Sigmoid colon (tissue), 7 donors: Measurements from ENCODE around the gene TOR2A. TPM values are rescaled to one million over a fixed set of nuclear protein-coding genes. Genes with fewer than 3 reads are reported as not detected.

Experiments used
- DNase-seq: peaks from one replicate; pipeline ENCODE4 v3.0.0-alpha.2; 2019
- H3K27ac ChIP-seq, 4 donors: fragments of 200-600 bp; sonication (generic); one replicate each; pipeline ENCODE4 v1.5.1; 2016 to 2019; ENCODE audit warnings: mild to moderate bottlenecking in 1 of 4
- H3K27me3 ChIP-seq, 3 donors: fragments of 200-600 bp; sonication (generic); one replicate each; pipeline ENCODE4 v1.5.1; 2019; ENCODE audit warnings: mild to moderate bottlenecking in 1 of 3
- H3K36me3 ChIP-seq, 4 donors: fragments of 200-600 bp; sonication (generic); one replicate each; pipeline ENCODE4 v1.5.1; 2016 to 2019
- H3K4me1 ChIP-seq, 4 donors: fragments of 200-600 bp; sonication (generic); one replicate each; pipeline ENCODE4 v1.5.1; 2017 to 2019
- H3K4me3 ChIP-seq, 4 donors: fragments of 200-600 bp; sonication (generic); one replicate each; pipeline ENCODE4 v1.5.1; 2017 to 2019; ENCODE audit warnings: mild to moderate bottlenecking in 2 of 4, moderate library complexity in 1 of 4
- H3K9me3 ChIP-seq, 4 donors: fragments of 200-600 bp in 3 of 4; sonication (generic) in 3 of 4; one replicate each; pipeline versions ENCODE4 v1.5.1 to v1.6.1; 2013 to 2019
- EP300 ChIP-seq, 4 donors: sonication (generic); formaldehyde crosslinking; IDR thresholded peaks; one replicate each; pipeline ENCODE4 v1.6.1; 2017; ENCODE audit warnings: antibody characterized with exemption in 4 of 4
- POLR2A ChIP-seq, 2 donors: fragments of 450-650 bp; IDR thresholded peaks; one replicate each; pipeline ENCODE4 v1.6.1; 2016; ENCODE audit warnings: antibody characterized with exemption in 2 of 2, mild to moderate bottlenecking in 2 of 2, moderate library complexity in 2 of 2
- POLR2AphosphoS5 ChIP-seq, 4 donors: sonication (generic); formaldehyde crosslinking; IDR thresholded peaks; one replicate each; pipeline ENCODE4 v1.6.1; 2017; ENCODE audit warnings: antibody characterized with exemption in 4 of 4
- WGBS, 2 donors: extraction: QIAGEN DNeasy Blood & Tissue Kit; methylation state at CpG; one replicate each; pipeline ENCODE4 v1.1.7; 2013; 5-methylcytosine and 5-hydroxymethylcytosine counted together
- intact Hi-C: fragments of 100-400 bp; cut with DNase I; formaldehyde crosslinking; loops from one replicate; pipeline ENCODE4 v1.15.1; 2023
- polyA plus RNA-seq, 3 donors: library from polyadenylated mRNA; stranded (reverse); fragments of 200-250 nt; gene quantifications; one replicate each; pipeline ENCODE4 v1.2.3, GENCODE V29; 2013
- total RNA-seq, 4 donors: library from RNA; depleted of rRNA; stranded (reverse); fragments of >200 nt; gene quantifications; one replicate each; pipeline ENCODE4 v1.1.0, GENCODE V29; 2016
- TF ChIP-seq, protein P1 (sequence below), 4 experiments: fragments of 450-650 bp in 3 of 4; fragments of 200-600 bp in 1 of 4; IDR thresholded peaks; one replicate each; pipeline ENCODE4 v1.5.1; 2016 to 2019; ENCODE audit warnings: antibody characterized with exemption in 4 of 4, mild to moderate bottlenecking in 3 of 4, moderate library complexity in 2 of 4
- donor health status: healthy with polysubstance abuse.
- donor health status: Bipolar disorder and iron deficiency.
- donor health status: healthy.

The TOR2A gene
- total and polyA plus RNA-seq, 7 donors, result 6.1 to 26.4 (median 10.4) TPM

DNA sequence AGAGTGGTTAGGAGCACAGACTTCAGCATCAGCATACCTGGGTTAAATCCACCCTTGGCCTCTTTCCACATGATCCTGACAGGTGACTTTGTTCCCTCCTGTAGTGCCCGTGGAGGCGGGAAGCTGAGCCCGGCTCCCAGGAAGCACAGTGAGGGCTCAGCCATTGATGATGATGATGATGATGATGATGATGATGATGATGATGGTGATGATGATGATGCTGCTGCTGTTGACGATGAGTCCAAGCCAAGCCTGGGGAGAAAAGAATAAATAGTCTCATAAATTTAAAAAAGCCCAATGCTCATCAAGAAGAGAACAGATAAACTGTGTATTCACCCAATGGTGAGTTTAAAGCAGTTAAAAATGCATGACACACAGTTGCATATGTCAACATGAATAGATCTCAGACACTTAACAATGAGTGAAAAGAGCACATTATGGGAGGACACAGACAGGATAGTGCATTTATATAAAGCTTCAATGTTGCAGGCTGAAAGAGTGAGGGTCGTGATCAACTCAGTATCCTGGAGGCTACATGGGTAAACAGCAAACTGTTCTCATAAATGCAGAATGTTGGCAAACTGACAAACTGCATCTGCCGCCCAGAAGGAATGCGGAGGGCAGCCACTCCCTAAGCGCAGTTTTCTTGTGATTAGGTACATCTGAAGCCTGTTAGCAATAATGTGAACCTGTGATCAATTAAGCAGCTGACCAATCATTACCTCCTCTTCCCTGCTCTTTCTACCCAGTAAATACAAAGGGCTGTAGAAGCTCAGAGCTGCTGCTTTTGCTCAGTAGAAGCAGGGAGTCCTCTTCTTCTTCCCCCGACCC lies 40.0 kb downstream of the TOR2A start:
- Histone ChIP-seq H3K9me3 (no peaks in the 10 kb centered on the region), H3K4me1 (peaks cover 0 to 14% (median 7%) of the 10 kb centered on the region in 4 donors), H3K36me3 (peaks cover 0 to 33% (median 0%) of the 10 kb centered on the region in 4 donors), H3K4me3 (no peak overlapping the region), H3K27me3 (no peaks in the 10 kb centered on the region), H3K27ac (no peak overlapping the region)
- intact Hi-C loops, result no loop called here
- TF ChIP-seq, protein P1, sequence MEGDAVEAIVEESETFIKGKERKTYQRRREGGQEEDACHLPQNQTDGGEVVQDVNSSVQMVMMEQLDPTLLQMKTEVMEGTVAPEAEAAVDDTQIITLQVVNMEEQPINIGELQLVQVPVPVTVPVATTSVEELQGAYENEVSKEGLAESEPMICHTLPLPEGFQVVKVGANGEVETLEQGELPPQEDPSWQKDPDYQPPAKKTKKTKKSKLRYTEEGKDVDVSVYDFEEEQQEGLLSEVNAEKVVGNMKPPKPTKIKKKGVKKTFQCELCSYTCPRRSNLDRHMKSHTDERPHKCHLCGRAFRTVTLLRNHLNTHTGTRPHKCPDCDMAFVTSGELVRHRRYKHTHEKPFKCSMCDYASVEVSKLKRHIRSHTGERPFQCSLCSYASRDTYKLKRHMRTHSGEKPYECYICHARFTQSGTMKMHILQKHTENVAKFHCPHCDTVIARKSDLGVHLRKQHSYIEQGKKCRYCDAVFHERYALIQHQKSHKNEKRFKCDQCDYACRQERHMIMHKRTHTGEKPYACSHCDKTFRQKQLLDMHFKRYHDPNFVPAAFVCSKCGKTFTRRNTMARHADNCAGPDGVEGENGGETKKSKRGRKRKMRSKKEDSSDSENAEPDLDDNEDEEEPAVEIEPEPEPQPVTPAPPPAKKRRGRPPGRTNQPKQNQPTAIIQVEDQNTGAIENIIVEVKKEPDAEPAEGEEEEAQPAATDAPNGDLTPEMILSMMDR (IDR thresholded peaks at IDR 0.05), result no peak
- no peak for TF ChIP-seq POLR2A (IDR thresholded peaks at IDR 0.05)
- no peak for TF ChIP-seq POLR2AphosphoS5 (IDR thresholded peaks at IDR 0.05)
- TF ChIP-seq EP300 (IDR thresholded peaks at IDR 0.05), result no peak
- DNase-seq, result no peak
- WGBS, 2 donors, result 31 to 72% methylated on average over 9 of the region's 9 CpGs

DNA sequence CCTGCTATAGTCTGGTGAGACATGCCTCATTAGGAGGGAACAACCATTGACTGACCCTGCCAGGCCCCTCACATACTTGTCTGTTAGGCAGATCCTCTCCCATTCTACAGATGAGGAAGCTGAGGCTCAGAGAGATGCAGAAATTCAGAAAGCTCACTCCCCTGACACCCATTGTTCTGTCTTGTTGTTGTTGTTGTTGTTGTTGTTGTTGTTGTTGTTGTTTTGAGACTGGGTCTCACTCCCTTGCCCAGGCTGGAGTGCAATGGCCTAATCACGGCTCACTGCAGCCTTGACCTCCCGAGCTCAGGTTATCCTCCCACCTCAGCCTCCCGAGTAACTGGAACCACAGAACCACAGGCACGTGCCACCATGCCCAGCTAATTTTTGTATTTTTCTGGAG lies 41.4 kb downstream of the TOR2A start:
- intact Hi-C loops, result no loop called here
- H3K4me3 ChIP-seq, result no peak overlapping the region
- H3K27ac ChIP-seq, result no peak overlapping the region
- DNase-seq, result no peak
- H3K36me3 ChIP-seq, result peaks cover 0 to 47% (median 0%) of the 10 kb centered on the region in 4 donors
- H3K27me3 ChIP-seq, result no peaks in the 10 kb centered on the region
- 93 to 94% methylated on average over 4 of the region's 4 CpGs for WGBS, 2 donors
- TF ChIP-seq EP300 (IDR thresholded peaks at IDR 0.05) (no peak), POLR2A (IDR thresholded peaks at IDR 0.05) (no peak), POLR2AphosphoS5 (IDR thresholded peaks at IDR 0.05) (no peak)
- TF ChIP-seq, protein P1 (IDR thresholded peaks at IDR 0.05), result no peak
- peaks cover 0 to under 1% (median 0%) of the 10 kb centered on the region in 4 donors for H3K4me1 ChIP-seq
- no peaks in the 10 kb centered on the region for H3K9me3 ChIP-seq

DNA sequence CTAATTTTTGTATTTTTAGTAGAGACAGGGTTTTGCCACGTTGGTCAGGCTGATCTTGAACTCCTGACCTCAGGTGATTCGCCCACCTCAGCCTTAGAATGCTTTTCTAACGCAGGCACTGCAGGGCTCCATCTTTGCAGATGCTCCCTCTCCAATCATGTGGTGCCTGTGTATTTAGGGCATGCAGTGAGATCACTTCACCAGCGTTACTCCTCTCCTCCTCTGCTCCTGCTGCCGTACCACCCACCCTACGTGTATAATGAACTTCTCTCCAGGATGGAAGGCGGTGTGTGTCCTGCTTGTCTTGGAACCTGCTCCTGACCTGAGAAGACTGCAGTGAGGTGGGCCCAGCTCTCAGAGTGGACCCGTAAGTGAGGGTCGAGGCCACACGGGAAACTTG lies 42.0 kb downstream of the TOR2A start:
- Histone ChIP-seq H3K4me1 (no peaks in the 10 kb centered on the region), H3K27ac (no peak overlapping the region), H3K4me3 (no peak overlapping the region), H3K9me3 (no peaks in the 10 kb centered on the region), H3K36me3 (peaks cover 0 to 52% (median 0%) of the 10 kb centered on the region in 4 donors), H3K27me3 (no peaks in the 10 kb centered on the region)
- intact Hi-C loops, result no loop called here
- 89 to 91% methylated on average over 10 of the region's 10 CpGs for WGBS, 2 donors
- no peak for DNase-seq
- TF ChIP-seq POLR2AphosphoS5 (IDR thresholded peaks at IDR 0.05) (no peak), EP300 (IDR thresholded peaks at IDR 0.05) (no peak), POLR2A (IDR thresholded peaks at IDR 0.05) (no peak)
- TF ChIP-seq, protein P1 (IDR thresholded peaks at IDR 0.05), result no peak

DNA sequence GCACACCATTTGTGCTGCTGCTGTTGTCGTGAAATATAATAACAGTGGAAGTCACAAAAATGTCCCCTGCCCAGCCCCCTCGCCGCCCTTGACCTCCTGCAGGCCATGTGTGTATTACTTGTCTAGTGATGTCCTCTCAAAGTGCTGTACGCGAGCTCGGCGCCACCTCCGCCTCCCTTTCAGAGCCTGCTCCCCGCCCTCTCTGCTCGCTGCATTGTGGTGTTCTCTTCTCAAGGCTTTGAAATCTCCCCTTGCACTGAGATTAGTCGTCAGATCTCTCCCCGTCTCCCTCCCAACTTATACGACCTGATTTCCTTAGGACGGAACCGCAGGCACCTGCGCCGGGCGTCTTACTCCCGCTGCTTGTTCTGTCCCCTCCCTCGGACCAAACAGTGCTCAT lies 43.0 kb downstream of the TOR2A start:
- peaks cover 0 to 61% (median 0%) of the 10 kb centered on the region in 4 donors for H3K36me3 ChIP-seq
- no peak overlapping the region for H3K27ac ChIP-seq
- TF ChIP-seq POLR2AphosphoS5 (IDR thresholded peaks at IDR 0.05), result no peak
- TF ChIP-seq EP300 (IDR thresholded peaks at IDR 0.05), result no peak
- no peaks in the 10 kb centered on the region for H3K9me3 ChIP-seq
- no peak for DNase-seq
- H3K4me3 ChIP-seq, result no peak overlapping the region
- no peaks in the 10 kb centered on the region for H3K4me1 ChIP-seq
- intact Hi-C loops, result no loop called here
- no peaks in the 10 kb centered on the region for H3K27me3 ChIP-seq
- 81 to 90% methylated on average over 20 of the region's 20 CpGs for WGBS, 2 donors

DNA sequence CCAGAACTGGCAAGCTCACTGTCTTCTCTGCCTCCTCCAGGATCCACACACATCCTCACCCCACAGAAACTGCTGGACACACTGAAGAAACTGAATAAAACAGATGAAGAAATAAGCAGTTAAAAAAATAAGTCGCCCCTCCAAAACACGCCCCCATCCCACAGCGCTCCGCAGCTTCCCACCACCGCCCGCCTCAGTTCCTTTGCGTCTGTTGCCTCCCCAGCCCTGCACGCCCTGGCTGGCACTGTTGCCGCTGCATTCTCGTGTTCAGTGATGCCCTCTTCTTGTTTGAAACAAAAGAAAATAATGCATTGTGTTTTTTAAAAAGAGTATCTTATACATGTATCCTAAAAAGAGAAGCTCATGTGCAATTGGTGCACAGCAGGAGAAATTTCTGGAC lies 44.4 kb downstream of the TOR2A start:
- WGBS, 2 donors, result 94 to 96% methylated on average over 10 of the region's 10 CpGs
- no peaks in the 10 kb centered on the region for H3K27me3 ChIP-seq
- H3K4me1 ChIP-seq, result no peaks in the 10 kb centered on the region
- TF ChIP-seq POLR2AphosphoS5 (IDR thresholded peaks at IDR 0.05) (no peak), POLR2A (IDR thresholded peaks at IDR 0.05) (no peak), EP300 (IDR thresholded peaks at IDR 0.05) (no peak)
- TF ChIP-seq, protein P1 (IDR thresholded peaks at IDR 0.05), result no peak
- no peak overlapping the region for H3K27ac ChIP-seq
- DNase-seq, result no peak
- intact Hi-C loops, result no loop called here
- H3K36me3 ChIP-seq, result peaks cover 0 to 71% (median 2%) of the 10 kb centered on the region in 4 donors
- H3K4me3 ChIP-seq, result no peak overlapping the region
- H3K9me3 ChIP-seq, result no peaks in the 10 kb centered on the region
